ENCODE data around the gene LIMS2.

LIMS2 gene

DNA sequence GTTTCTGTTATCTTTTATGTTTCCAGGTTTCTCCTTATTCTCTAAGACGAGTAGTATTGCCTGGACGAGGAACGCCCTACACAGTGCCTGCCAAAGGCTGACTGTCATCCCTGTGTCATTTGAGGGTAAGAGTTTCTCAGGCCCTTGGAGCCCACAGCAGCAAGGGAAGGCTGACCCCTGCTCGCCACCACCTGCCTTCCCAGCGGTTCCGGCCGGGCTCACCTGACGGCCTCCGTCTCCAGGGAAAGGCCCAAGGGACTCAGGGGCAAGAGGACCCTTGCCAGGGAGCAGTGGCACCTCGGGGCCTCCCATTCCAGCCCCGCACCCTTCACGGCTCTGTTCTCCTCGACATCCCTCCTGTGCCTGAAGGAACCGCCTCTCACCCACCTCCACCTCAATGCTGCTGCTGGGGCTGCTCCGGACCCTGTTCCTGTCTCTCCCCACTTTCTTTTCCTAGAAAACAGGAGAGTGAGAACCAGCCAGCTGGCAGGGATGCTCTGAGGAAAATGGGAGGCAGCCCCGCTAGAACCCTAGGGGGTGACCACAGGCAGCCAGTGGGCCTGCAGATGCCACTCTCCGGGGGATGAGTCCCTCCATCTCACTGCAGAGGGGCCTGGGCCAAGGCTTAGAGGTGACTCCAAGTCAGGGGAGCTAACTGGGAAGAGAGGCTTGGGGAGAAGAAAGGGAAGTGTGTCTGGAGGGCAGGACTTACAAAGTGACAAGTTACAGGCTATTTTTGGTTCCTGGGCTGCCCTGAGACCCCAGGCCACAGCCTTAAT, 1.9 kb downstream of the LIMS2 start:
- DNase-seq, result no peak

DNA sequence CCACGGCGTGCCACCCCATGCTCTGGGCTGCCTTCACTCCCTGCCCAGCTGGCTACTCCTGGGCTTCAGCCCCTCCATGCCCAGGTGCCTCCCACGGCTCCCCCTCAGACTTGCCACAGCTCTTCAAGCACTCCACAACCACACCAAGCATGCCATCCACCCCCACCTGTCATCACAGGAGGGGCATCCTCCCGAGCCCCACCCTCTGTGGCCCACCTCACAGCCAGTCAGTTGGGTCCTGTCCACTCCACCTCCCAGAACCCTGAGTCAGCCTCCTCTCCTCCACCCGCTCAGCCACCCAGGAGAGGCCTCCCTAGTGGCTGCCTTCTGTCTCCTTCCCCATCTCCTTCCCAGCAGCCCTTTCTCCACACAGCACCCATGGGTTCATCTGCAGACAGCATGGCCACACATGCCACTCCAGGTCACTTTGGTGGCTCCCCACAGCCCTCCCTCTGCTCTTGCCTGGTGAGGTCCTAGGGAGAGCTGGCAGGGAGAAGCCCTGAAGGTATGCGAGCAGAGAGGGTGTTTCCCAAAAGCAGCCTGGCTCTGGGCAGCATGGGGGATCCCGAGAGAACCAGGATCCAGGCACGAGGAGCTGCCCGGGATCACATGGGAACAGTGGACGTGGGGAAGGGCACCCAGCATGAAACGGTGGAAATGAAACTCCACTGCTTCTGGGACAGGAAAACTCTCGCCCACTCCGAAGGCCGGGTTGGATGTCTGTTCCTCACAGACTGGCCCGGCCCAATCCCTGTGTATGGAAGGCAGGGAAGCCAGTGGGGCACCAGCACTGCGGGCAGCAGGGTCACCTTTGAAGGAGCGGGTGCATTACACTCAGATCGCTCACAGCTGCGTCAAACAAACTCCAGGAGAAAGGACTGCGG, 2.7 kb downstream of the LIMS2 start:
- DNase-seq, result no peak

DNA sequence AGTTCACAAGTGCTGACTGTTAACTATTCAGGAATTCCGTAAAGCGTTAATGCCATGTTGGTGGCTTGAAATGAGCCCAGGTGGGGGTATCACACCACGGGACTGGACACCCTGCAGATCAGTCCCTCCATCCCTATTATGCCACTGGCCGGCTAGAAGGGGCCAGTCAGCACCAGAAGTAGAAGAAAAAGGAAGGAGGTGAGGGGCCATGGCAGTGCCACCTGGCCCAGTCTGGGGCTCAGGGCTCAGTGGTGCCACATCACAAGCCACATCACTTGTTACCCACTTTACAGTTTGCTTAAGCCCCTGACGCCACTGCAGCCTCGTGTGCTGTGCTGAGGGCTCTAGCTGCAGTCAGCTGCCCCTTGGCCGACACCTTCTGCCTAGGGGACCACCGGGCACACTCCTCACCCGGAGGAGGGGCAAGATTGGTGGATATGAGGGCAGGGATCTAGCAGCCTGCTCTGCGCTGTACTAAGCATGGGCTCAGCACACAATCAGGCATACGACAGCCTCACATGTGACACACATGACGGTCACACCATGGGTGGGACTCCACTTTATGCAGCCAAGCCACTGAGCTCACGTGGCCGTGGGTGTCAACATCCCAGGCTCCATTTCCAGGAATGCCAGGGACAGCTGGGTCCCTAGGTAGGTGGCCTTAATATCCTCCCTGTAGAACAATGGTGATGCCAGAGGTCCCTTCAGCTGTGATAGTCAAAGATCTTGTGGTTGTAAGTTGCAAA, 3.6 kb downstream of the LIMS2 start:
- DNase-seq, result no peak

DNA sequence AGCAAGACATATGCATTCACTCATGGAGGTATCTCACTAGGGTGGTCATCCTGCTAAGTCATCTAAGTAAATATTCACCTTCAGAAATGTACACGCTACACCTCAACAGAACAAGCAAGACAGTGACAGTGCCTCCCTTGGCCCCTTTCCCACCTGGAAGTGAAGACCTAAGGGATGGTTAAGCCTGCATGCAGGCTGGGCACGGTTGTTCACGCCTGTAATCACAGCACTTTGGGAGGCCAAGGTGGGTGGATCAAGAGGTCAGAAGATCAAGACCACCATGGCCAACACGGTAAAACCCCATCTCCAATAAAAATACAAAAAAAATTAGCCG, 4.4 kb downstream of the LIMS2 start:
- no peak for DNase-seq

DNA sequence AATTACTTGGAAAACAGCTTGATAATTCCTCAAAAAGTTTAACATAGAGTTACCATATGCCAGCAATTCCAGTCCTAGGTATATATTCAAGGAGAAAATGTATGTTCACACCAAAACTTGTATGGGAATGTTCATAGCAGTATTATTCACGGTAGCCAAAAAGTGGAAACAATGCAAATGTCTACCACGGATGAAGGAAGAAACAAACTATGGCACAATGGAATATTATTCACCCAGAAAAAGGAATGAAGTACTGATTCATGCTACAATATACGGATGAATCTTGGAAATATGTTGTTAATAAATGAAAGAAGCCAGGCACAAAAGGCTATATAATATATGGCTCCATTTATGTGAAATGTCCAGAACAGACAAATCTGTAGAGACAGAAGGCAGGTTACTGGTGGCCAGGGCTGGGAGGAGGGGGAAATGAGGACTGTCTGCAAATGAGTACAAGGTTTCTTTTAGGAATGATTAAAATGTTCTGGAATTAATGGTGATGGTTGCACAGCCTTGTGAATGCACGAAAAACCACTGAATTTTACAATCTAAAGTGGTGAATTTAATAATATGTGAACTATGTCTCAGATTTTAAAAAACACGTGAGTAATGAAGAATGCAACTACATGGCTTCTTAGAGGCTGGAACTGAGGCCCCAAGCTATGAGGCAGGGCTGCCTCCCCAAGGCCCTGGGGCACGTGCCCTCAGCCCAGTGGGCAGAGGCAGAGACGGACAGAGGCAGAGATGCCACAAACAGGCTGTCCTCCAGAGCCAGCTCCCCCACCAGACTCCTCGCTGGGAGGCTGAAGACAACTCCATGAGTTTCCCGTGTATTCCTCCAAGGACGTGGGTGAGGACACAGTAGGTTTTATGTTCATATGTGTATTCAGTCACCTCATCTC, 5.0 kb downstream of the LIMS2 start:
- no peak for DNase-seq

DNA sequence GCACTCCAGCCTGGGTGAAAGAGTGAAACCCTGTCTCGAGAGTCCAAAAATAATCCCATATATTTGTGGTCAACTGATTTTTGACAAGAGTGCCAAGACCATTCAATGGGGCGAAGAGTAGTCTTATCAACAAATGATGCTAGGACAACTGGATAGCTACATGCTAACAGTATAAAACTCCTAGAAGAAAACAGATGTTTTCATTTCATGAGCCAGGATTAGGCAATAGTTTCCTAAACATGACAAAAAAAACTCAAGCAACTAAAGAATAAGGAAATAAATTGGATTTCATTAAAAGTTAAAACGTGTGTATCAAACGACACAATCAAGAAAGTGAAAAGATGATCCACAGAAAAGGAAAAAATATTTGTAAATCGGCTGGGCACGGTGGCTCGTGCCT, 6.3 kb downstream of the LIMS2 start:
- DNase-seq, result no peak

DNA sequence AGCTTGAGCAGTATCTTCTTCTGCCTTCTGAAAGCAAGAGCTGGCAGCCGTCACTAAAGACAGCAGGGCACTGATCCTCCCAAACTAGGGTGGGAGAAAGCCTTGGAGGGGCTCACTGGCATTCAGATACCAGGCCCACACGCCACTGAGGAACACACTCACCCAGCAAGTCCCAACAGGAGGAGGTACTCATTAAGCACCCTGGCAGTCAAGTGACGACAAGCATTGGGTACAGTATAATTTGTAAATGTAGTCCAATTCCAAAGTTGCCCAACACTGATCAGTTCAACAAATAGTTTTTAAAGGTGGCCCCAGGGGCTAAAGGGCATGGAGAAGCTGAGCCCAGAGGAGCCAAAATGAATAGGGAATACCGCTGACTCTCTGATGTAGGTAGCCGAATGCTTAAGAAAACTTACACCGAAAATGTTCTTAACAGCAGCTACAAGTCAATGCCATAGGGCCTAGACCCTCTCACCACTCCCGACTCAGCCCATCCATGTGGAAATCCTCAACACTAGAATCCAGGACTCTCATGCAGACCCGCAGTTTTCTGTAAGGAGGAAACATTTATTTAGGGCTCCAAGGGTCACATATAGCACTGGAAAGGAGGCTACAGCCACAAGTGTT, 9.9 kb downstream of the LIMS2 start:
- DNase-seq, result no peak

DNA sequence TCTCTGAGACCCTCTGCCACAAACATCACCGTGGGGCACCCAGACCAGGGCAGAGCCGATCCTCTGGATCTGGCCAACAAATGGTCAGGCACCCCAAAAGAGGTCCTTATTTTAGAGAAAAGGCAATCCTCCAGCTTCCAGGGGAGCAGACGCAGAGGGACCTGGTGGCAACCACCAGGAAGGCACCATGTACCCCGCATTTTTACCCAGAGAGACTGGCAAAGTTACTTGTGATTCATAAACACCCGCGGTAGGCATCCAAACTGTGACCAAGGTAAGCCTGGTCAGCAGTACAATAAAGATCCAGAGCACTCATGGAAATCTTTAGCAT, 10.5 kb downstream of the LIMS2 start:
- DNase-seq, result no peak

DNA sequence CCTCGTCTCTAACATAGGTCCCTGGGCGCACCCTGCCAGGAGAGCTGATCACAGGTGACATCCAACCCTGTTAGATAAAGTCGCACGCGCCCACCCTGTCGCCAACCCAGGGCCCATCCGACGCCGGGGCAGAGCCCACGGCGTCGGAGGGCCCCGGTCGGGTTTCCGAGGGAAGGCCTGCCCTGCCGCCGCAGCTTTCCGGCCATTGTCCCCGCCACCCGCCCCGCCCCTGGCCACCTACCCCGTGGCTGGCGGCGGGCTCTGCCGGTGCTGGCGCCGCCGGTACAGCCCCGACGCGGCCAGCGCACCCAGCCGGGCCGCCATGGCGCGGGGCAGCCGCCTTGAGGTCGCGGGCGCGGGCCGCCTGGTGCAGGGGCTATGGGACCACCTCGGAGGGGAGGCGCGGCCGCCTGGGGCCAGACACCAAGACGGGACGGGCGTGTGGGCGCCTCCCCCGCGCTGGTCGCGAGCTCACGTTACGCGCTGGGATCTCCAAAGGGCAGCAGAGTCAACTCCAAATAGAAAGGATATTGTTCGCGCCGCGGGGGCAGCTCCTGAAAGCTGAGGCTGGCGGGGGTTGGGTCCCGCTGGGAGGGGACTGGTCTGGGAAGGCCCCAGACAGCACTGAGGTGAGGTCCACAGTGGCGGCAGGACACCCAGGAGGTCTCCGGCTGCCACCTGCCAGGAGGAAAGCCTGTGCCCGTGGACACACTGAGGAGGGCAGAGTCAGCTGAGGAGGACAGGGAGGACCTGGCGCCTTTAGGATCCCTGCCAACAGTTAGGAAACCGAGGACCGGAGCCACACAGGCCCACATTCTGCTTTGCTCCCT, 11.1 kb downstream of the LIMS2 start:
- DNase-seq, result no peak

DNA sequence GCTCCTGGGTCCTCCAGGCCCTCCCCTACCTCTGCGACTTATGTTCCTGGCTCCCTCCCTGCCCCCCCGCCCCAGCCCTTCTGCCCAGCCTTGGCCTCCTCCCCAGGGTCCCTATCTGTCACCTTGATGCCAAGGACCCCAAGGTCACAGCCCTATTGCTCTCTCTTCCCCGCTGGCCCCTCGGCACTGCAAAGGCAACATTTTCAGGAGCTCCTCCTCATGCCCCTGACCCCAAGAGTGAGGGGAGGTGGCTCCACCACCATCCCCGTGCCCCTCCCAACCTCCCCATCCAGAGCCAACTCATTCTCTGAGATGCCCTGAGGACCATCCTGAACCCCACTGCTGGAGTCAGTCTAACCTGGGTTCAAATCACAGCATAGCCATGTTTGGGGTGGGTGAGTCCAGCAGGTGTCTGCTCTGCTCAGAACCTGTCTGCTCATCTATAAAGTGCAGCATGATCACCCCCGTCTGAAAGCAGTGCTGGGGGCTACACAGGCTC, 11.7 kb downstream of the LIMS2 start:
- no peak for DNase-seq

DNA sequence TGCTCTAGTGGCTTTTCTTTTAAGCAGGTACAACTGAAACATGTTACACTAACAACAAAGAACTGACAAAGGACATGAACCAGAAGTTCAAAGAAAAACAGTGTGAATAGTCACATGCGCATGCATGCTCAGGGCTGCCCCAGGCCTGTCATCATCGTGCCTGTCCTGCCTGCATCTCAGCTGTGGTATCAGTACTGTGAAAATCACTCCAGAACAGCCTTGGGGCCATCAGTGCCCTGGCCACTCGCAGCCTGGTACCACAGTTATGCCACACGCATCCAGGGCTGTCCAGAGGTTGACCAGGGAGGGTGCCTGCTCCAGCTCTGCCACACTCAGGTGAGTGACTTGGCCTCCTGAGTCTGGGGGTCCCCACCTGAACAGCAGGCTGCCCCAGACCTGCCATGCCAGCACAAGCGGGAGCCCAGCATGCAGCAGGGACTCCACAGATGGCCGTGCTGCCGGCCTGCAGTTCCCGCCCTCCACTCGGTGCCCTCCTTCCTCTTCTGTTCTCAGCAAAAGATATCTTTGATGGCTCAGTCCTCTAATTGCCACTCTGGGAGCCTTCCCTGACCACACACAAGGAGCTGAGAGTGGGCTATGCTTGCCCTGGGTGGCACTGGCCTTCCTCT, 12.3 kb downstream of the LIMS2 start:
- DNase-seq, result no peak

DNA sequence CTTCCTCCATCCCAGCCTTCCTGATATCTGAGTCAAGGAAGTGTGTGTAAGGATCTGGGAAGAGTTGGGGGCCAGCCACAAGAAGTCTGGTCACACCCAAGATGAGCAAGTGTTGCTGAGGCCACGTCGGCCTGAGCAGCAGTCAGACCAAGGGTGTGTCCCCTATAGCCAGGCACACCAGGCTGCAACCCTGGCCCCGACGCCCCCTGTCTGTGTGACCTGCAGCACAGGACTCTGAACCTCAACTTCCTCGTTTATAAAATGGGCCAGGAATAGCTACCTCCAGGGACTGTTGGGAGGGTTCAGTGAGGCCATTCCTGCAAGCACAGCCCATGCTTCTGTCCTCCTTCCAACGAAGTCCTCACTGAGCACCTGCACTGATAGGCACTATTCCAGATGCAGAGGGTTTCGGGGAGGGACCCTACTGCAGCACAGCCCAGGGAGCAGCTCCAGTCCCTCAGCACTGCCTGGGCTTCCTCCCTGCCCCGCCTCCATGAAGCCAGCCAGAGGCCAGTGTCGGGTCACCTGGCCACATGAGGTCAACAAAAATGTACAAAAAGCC, 13.3 kb downstream of the LIMS2 start:
- DNase-seq, result no peak

DNA sequence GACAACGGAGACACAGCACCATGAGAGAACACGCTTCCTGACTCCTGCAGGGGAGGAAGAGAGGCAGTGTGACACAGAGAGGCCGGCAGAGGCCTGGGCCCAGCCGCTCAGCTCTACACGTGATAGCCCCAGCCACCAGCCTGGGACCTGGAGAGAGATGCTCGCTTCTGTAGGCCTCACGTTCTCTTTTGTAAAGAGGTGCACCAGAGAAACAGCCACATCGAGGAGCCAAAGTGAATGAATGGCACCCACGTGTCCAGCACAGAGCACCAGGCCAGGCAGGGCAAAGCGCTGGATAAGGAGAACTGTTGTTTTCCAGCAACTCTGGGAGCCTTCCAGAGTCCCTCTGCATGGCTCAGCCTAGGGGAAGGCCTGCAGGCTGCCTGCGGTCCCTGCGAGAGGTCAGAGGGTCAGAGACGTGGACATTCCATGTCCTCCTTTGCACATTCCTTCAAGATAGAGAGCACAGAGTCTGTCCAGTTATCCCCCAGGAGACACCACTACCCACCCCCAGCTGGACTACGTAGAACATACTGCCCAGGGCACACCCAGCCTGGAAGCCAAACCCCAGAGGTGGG, 14.2 kb downstream of the LIMS2 start:
- no peak for DNase-seq

DNA sequence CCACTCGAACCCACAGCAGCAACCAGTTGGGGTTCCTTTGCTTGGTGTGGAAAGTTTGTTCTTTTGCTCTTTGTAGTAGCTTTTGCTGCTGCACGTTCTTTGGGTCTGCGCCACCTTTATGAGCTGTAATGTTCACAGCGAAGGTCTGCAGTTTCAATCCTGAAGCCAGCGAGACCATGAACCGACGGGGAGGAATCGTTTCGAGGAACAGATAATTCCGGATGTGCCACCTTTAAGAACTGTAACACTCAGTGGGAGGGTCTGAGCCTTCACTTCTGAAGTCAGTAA, 15.1 kb downstream of the LIMS2 start:
- DNase-seq, result no peak

DNA sequence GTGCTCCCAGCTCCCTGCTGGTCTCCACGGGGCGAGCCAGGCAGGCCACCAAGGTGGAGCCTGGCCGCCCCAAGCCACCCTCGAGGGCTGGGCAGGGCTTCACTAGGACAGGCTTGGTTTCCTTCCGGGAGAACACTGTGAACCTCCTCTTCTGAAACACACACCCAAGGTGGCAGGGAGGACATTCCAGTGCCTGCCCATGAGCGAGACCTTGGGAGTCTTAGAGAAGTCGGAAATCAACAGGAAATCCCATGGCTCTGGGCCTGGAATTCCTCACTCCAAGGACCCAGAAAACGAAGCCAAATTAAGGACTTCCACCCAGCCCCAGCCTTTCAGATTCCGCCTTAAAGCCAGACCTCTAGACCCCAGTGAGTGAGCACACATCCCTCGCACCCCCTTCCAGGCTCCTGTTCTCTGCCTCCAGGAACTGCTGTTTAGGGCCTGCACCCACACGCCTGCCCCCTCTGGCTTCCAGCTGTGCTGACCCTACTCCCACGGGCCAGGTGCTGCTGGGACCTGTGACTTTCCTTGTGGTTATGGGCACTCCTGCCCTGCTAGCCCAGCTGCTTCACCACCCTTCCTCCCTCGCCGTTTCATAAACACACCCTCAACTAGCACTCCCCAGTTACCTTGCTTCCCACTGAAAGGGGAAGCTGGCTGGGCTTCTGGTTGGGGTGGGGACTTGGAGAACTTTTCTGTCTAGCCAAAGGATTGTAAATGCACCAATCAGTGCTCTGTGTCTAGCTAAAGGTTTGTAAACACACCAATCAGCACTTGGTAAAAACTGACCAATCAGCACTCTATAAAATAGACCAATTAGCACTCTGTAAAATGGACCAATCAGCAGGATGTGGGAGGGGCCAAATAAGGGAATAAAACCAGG, 15.7 kb downstream of the LIMS2 start:
- no peak for DNase-seq

DNA sequence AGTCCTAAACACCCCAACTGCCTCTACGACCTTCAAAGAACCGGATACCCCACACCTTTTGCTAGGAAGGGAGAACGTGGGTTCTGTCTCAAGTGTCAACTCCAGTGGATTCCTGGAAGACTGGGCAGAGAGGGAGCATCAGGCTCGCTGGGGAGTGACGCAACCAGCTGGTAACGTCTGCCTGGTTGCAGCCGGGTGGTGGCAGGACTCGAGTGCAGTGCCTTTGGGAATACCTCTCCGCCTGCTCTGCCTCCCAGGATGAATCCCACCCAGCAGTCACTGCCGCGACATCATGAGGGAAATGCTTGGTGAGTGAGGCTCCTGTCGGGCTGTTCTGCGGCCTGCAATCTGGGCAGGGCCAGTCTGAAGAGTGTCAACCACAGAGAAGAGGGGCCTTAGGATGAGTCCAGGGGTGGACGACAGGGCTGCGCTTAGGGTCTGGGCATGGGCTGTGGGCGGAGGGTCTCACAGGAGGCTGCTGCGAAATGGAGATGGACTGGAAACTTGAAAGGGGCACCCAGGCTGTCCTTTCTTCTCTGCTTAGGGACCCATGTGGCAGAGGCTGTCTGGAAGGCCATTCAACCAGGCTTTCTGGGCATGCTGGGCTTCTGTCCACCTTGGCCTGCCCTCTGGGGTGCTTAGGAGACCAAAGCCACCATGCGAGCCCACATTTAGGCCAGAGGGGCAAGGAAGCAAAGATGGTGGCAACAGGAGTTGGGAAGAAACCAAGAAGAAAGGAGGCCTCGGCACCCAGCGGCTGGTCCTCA, 16.5 kb downstream of the LIMS2 start:
- DNase-seq, result no peak

DNA sequence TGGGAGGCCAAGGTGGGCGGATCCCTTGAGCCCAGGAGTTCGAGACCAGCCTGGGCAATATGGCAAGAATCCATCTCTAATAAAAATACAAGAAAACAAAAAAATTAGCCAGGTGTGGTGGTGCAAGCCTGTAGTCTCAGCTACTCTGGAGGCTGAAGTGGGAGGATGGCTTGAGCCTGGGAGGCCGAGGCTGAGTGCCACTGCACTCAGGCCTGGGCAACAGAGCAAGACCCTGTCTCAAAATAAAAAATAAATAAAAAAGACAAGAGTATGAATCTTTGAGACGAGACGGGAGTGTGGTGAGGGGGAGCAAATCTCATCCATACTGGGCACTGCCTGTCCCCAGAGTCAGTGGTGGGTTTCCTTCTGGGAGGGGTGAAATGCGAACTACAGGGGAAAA, 17.2 kb downstream of the LIMS2 start:
- DNase-seq, result no peak

DNA sequence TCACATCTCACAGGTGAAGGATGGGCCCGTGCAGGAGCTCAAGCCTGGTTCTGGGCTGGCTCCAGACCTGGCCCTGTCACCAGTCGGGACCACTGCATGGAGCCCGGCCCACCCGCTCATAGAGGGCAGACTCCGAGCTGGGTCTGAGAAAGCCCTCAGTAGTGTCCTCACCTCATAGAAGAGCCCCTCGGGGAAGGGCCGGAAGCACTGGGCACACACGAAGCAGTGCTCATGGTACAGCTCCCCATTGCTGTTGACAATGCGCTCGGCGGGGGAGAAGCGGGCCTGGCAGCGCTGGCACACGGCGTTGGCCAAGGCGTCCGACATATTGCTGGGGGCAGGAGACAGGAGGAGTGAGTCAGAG, 18.1 kb downstream of the LIMS2 start:
- DNase-seq, result no peak

Measured in central memory CD4-positive, alpha-beta T cell (primary cell).